Tibial artery (tissue), 4 donors: ENCODE measurements around the gene RPS5.
"Not testable (repeated sequence)": the region's sequence is repeated elsewhere in the genome, so short reads cannot be mapped to it uniquely, and the experiment has no call there.

Source experiments
- DNase-seq, 2 donors: peaks; one replicate each; pipeline ENCODE4 v3.0.0-alpha.2; 2019
- H3K27ac ChIP-seq, 2 donors: fragments of 200-600 bp; sonication (generic) in 1 of 2; 1 replicate in 1 of 2; 2 replicates in 1 of 2; pipeline ENCODE4 v1.5.1; 2018 to 2019; ENCODE audit warnings: mild to moderate bottlenecking in 1 of 2
- H3K27me3 ChIP-seq, 2 donors: fragments of 200-600 bp; sonication (generic) in 1 of 2; one replicate each; pipeline versions ENCODE4 v1.5.1 to v1.6.0; 2016 to 2019
- H3K36me3 ChIP-seq, 3 donors: fragments of 200-600 bp; sonication (generic) in 2 of 3; one replicate each; pipeline ENCODE4 v1.5.1; 2016 to 2019; ENCODE audit warnings: mild to moderate bottlenecking in 2 of 3
- H3K4me1 ChIP-seq, 4 donors: fragments of 200-600 bp; sonication (generic) in 2 of 4; 1 replicate in 3 of 4; 2 replicates in 1 of 4; pipeline ENCODE4 v1.5.1; 2016 to 2019
- H3K4me3 ChIP-seq, 2 donors: fragments of 200-600 bp; sonication (generic) in 1 of 2; 1 replicate in 1 of 2; 2 replicates in 1 of 2; pipeline ENCODE4 v1.5.1; 2018 to 2019; ENCODE audit warnings: mild to moderate bottlenecking in 2 of 2
- H3K9me3 ChIP-seq, 3 donors: fragments of 200-600 bp; sonication (generic) in 1 of 3; one replicate each; pipeline ENCODE4 v1.5.1; 2016 to 2019
- intact Hi-C: fragments of 100-400 bp; cut with DNase I; formaldehyde crosslinking; loops from one replicate; pipeline ENCODE4 v1.15.0; 2023; ENCODE audit warnings: low total_unique reads
- TF ChIP-seq, protein P1 (sequence below), 2 experiments: fragments of 200-600 bp in 1 of 2; fragments of 450-650 bp in 1 of 2; IDR thresholded peaks; one replicate each; pipeline ENCODE4 v1.5.1; 2017 to 2019; ENCODE audit warnings: antibody characterized with exemption in 2 of 2, mild to moderate bottlenecking in 1 of 2, moderate library complexity in 1 of 2

The RPS5 gene

DNA sequence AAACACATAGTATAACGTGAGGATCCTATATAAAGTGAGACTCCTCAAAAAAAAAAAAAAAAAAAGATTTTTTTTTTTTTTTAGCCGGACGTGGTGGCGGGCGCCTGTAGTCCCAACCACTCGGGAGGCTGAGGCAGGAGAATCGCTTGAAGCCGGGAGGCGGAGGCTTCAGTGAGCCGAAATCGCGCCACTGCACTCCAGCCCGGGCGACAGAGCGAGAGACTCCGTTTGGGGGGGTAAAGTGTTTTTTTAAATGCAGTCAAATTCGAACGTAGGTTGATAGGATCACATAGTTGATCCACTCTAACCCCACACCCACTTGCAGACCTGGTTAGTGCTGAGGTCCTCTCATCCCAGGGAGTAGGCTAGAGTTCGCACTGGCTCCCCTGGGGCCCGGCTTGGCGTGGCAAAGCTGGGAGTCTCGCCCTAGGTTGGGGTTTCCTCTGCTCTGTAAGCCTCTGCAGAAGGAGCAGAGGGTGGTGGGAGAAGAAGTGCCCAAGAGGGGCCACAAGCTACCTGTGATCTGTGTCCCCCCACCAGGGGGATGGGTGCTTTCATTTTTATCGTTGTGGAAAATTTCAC, 14.9 kb downstream of the RPS5 start:
- no peak for DNase-seq
- H3K4me1 ChIP-seq, result peaks cover 0 to 22% (median 16%) of the 10 kb centered on the region in 4 donors
- no peaks in the 10 kb centered on the region for H3K9me3 ChIP-seq
- peak overlapping the region; percentile 63 to 72 for H3K27ac ChIP-seq
- no peaks in the 10 kb centered on the region for H3K36me3 ChIP-seq
- TF ChIP-seq, protein P1, sequence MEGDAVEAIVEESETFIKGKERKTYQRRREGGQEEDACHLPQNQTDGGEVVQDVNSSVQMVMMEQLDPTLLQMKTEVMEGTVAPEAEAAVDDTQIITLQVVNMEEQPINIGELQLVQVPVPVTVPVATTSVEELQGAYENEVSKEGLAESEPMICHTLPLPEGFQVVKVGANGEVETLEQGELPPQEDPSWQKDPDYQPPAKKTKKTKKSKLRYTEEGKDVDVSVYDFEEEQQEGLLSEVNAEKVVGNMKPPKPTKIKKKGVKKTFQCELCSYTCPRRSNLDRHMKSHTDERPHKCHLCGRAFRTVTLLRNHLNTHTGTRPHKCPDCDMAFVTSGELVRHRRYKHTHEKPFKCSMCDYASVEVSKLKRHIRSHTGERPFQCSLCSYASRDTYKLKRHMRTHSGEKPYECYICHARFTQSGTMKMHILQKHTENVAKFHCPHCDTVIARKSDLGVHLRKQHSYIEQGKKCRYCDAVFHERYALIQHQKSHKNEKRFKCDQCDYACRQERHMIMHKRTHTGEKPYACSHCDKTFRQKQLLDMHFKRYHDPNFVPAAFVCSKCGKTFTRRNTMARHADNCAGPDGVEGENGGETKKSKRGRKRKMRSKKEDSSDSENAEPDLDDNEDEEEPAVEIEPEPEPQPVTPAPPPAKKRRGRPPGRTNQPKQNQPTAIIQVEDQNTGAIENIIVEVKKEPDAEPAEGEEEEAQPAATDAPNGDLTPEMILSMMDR (IDR thresholded peaks at IDR 0.05), result no peak
- intact Hi-C loops, result no loop called here
- H3K27me3 ChIP-seq, result peaks cover 0 to 7% of the 10 kb centered on the region in 2 donors
- H3K4me3 ChIP-seq, result peak overlapping the region; percentile 53 to 61

DNA sequence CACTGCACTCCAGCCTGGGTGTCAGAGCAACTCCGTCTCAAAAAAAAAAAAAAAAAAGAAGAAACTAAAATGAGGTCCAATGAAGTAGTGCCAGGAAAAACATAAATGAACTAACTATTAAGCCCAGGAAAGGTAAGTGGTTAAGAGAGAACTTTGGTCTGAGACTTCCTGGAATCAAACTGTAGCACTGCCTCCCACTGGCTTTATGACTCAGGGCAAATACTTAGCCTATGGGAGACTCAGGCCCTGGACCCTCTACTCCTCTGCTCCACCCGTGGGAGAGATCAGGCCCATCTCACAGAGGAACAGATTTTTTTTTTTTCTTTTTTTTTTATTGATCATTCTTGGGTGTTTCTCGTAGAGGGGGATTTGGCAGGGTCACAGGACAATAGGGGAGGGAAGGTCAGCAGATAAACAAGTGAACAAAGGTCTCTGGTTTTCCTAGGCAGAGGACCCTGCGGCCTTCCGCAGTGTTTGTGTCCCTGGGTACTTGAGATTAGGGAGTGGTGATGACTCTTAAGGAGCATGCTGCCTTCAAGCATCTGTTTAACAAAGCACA, 16.9 kb downstream of the RPS5 start:
- DNase-seq, H3K36me3 ChIP-seq, H3K27me3 ChIP-seq, H3K27ac ChIP-seq, intact Hi-C loops, H3K9me3 ChIP-seq, H3K4me3 ChIP-seq: not testable (repeated sequence)
- H3K4me1 ChIP-seq, result peaks cover 0 to 30% (median 25%) of the 10 kb centered on the region in 4 donors

DNA sequence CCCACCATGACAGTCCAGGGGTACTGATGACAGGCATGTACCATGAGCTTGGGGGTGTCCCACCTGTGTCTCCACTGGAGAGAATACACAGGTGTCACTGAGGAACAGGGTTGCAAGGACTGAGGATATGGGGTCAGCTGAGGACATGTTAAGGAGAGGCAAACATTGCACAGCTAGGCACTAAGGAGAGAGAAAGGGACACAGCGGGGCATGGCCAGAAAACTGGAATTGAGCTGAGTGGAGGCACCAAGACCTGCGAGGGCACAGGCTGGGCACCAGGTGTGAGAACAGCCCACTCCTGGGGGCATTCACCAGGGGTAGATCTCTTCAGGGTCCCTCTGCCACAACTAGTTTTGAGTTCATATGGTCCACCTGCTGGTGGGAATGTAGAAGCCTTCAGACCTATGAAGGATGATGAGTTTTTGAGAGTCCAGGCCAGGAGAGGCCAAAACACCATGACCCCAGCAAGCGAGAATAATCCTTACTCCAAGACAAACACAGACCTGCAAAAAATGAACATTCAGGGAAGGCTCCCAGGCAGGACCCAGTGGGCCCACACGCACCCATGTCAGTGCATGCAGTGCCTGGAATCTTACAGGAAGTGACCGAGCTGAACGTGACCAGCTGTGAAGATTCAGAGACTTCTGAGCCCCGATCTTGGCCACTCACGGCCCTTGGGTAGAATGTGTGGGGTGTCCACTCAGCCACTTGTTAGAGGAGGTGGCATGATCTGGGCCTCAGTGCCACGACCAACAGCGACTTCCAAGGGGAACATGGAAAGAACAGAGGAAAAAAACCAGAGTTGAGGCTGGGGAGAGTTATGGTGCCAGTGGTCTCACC, 20.0 kb downstream of the RPS5 start:
- Histone ChIP-seq H3K4me3 (peak overlapping the region; percentile 76 to 99), H3K27ac (peak overlapping the region in 1 of 2 donors; percentile 86), H3K36me3 (peaks cover 0 to 6% (median 0%) of the 10 kb centered on the region in 3 donors), H3K9me3 (no peaks in the 10 kb centered on the region), H3K4me1 (peaks cover 0 to 24% (median 20%) of the 10 kb centered on the region in 4 donors), H3K27me3 (no peaks in the 10 kb centered on the region)
- TF ChIP-seq, protein P1 (IDR thresholded peaks at IDR 0.05), result no peak
- intact Hi-C loops, result no loop called here
- no peak for DNase-seq

DNA sequence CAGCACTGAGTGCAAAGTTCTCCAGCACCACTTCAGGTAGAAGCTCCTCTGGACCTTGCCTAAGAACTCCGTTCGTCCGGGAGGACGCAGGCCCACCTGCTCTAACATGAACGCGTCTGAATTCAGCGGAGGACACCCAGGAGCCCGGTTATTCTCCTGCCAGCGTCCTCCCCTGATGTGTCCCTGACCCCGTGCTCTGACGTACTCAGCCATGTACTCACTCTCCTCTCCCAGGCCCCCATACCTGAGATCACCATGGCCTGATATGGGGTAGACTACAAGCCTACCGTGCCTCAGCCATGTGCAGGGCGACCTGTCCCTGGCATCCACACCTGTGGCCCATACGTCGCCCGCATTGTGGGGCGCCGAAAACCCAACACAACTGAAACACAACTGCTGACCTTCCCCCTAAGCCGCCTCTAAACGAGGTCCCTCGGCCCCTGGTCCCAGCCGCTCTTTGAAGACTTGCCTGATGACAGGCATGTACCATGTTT, 20.6 kb downstream of the RPS5 start:
- H3K4me1 ChIP-seq, result peaks cover 0 to 22% (median 18%) of the 10 kb centered on the region in 4 donors
- no peaks in the 10 kb centered on the region for H3K9me3 ChIP-seq
- TF ChIP-seq, protein P1 (IDR thresholded peaks at IDR 0.05), result no peak
- DNase-seq, result peak in 1 of 2 donors; percentile 62
- H3K36me3 ChIP-seq, result peaks cover 0 to 6% (median 0%) of the 10 kb centered on the region in 3 donors
- intact Hi-C loops, result no loop called here
- peak overlapping the region; percentile 76 to 99 for H3K4me3 ChIP-seq
- H3K27me3 ChIP-seq, result no peaks in the 10 kb centered on the region
- peak overlapping the region; percentile 86 to 92 for H3K27ac ChIP-seq

DNA sequence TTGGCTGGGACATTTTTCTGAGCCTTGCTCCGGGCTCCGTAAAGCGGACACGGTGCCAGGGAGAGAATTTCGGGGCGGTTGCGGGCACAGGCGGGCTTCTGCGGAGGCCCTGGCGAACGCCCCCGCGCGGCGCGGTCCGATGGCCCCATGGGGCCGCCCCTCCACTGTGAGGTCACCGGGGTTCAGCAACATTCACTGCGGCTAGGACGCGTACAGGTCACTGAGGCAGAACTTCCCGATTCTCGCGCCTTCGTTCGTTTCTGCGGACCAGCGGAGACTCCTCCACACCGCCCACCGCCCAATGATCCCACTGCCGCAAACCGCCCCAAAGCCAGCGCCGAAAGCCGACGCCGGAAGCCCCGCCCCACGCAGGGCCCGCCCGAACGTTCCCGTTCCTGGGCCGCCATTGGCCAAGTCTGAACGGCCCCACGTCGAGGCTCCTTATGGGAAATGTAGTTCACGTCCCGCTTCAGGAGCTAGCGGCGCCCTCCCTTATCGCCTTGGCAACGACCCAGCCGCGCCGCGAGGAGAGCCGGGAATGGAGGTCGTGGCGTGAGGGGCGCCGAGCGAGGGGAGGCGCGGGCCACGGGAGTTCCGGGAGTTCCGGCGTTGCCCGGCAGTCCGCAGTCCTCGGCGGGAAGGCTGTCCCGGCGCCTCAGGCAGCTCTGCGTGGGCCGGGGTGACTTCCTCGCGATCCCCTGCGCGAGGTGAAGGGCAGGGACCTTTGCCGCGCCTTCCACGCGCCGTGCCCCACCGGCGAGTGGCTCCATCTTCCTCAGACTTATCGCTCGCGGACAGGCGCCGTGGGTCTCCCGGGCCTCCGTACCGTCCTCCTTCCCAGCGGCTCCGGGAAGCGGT, 21.3 kb downstream of the RPS5 start, which contains the start of gene ZNF584:
TSS of gene ZNF584 (plus strand) at position 498 of the 858 bp plus-strand sequence. CDS start 499 bp downstream, outside the sequence.
- Histone ChIP-seq H3K4me3 (peak within 1 kb of the TSS; percentile 76 to 99), H3K9me3 (no peaks in the 10 kb centered on the region), H3K27ac (peak within 1 kb of the TSS; percentile 86 to 92), H3K36me3 (peaks cover 0 to 6% (median 2%) of the 10 kb centered on the region in 3 donors), H3K27me3 (no peaks in the 10 kb centered on the region), H3K4me1 (peaks cover 0 to 22% (median 18%) of the 10 kb centered on the region in 4 donors)
- peak; percentile 94 to 96 for DNase-seq
- intact Hi-C loops, result no loop called here
- TF ChIP-seq, protein P1 (IDR thresholded peaks at IDR 0.05), result no peak
